Measurements from ENCODE around the gene PGM2L1.
"Not testable (repeated sequence)": the region's sequence is repeated elsewhere in the genome, so short reads cannot be mapped to it uniquely, and the experiment has no call there.

Gene PGM2L1

DNA sequence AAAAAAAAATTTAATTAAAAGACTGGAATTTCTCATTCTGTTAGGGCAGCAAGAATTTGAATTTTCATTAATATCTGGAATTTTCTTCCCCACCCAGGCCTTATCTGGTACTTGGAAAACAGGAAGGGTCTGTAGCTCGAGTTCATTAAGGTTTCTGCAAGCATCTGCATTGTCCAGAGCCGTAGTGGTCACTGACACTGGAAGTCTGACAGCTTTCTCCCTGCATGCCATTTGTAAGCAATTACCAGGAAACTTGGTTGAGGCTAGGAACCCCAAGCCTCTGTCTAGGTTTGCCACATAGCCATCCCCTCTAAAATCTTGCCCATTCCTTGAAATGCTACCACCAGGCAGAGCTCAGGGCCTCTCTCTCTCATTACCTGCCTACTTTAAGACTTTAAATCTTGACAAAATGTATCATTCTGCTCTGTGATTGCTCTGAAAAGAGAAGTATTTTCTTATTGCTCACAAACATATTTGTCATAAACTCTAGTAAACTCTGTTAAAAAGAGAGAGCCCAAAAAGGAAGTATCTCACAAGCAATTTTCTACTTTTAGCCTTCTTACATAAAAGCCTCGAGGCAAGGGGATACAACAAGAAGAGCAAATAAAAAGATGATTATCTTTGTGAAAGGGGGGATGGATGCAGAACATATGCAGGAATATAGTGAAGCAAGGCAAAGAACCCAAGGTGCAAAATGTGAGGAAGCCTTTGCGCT is 5.5 kb upstream of the PGM2L1 start:
- in situ Hi-C loops (cut with HindIII; ENCODE audit: low sequenced_read_pairs): no loop called here

DNA sequence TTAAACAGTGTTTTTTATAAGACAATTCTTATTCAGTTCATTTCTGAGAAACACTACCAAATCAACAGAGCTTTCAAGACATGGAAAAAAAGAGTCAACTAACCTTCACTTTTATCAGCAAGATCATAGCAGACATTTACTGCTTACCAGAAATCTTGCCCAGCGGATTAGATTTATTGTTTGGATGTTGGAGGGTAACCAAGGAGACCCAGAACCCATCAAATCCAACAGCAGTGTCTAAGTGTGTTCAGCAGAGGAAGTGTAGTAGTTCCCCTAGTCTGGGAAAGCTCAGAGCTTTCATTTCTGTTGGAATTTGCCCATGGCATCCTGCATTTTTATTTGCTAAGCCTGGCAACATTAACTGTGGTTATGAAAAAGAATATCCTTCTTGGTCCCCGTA is 2.4 kb upstream of the PGM2L1 start:
- in situ Hi-C loops (cut with HindIII; ENCODE audit: low sequenced_read_pairs): no loop called here

DNA sequence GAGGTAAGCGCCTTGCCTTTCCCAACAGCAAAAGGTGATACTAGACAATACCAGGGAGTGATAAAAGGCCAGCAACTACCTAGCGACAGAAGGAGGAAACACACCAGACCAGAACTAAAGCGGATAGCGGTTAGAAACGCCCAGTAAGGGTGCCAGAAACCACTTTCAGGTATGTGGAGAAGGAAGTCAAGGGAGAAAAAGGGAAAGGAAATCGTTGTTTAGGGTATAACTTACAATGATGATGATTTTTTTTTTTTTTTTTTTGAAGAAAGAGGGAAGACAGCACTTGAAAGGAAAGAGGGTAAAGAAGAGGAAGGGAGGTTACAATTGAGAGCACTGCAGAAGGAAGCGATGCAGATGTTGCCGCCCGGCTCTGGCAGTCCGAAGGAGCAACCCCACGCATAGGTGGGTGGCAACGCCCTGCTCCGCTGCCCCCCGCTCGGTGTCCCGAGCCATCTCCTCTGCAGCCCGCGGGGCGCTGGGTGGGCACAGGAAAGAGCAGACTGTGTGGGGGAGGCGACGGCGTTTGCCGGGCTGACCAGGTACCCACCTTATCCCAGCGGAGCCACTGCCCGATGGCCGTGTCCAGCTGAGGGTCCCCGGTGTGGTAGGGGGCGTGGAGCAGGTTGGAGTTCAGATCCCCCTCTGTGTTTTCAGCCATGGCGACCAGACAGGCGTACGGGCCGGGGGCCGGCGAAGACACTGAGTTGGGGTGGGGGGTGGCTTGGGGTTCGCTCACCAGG is 561 bp downstream of the PGM2L1 start:
- in situ Hi-C loops (cut with HindIII; ENCODE audit: low sequenced_read_pairs): loop anchor here (5.0 kb wide), 1 partner anchor 40 kb away; no protein-coding TSS in a partner anchor

DNA sequence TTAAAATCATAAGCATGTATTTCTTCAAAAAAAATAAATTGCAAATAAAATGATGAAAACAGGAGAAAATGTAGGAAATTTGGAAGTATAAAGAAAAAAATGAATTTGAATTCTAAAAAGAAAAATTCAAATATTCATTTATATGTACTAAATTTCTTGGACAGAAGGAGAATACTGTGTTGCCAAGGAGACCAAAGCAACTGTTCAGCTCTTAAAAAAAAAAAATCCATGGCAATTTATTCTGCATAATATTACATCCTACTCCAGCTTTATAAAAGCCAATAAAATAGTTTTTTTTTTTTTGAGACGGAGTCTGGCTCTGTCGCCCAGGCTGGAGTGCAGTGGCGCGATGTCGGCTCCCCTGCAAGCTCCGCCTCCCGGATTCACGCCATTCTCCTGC is 6.0 kb downstream of the PGM2L1 start:
- in situ Hi-C loops (cut with HindIII; ENCODE audit: low sequenced_read_pairs): no loop called here

DNA sequence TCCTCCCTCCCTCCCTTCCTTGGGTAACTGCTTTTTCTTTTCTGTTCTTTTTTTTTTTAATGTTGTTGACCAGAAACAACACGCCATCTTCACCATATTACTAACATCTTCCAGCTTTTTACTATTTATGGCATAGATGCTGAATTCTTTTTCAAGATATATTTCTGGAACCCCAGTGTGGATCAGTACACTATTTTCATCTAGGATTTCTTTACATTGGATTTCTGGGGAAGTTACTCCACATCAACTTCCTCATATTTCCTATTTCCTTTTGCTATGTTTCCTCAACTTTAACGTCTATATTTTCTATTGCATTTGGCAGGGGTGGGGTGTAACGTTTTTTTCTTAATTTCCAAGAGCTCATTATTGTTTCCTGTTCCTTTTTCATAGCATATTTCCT is 7.0 kb downstream of the PGM2L1 start:
- in situ Hi-C loops (cut with HindIII; ENCODE audit: low sequenced_read_pairs): no loop called here

DNA sequence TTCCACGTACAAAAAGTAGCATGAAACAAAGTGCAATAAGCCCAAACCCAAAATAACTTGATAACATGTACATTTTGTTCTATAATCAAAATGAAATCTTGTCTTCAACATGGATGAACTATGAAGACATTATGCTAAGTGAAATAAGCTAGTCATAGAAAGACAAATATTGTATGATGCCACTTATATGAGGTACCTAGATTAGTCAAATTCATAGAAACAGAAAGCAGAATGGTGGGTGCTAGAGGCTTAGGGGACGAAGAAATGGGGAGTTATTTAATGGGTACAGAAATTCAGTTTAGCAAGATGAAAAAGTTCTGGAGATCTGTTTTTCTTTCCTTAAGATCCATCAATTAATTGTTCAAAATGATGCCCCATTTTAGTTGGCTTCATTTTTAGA is 7.5 kb downstream of the PGM2L1 start:
- in situ Hi-C loops (cut with HindIII; ENCODE audit: low sequenced_read_pairs): no loop called here

DNA sequence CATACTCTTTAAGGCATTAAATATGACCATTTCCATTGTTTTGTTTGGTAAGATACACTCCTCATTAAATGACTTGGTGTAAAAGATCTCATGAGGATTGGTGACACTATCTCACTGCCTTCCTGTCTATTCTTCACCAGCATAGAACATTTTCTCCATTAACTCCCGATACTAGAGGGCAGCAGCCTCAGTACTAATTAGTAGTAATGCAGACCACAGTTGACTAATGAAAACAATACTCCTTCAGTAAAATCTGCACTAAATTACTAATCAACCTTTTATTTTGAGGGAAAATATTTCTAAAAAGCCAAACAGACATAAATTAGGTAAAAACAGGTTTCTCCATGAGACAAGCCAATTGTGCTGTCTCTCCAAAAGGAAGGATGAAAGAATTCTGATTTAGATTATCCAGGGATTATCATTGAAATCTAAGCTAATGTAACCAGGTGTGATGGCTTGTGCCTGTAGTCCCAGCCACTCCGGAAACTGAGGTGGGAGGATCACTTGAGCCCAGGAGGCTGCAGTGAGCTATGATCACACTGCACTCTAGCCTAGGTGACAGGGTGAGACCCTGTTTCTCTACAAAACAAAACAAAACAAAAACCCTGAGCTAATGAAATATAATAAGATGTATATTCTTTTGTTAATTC is 9.4 kb downstream of the PGM2L1 start:
- in situ Hi-C loops (cut with HindIII; ENCODE audit: low sequenced_read_pairs): no loop called here

DNA sequence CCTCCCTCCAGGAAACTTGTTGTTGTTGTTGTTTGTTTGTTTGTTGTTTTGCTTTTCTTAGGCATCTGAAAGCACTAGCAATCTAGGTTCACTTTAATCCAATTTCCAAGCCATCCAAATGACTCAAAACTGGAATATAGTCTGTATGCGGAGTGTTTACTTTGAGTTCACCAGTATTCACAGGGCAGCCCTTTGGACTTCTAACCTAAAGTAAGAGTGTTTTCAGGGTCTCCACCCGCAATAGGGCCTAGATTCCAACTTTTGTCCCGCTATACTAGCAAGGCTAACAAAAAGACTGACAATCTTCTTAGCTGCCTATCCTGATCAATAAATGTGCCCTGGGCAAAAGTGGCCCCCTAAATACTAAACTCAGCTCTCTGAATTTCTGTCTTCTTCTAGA is 13.6 kb downstream of the PGM2L1 start:
- in situ Hi-C loops (cut with HindIII; ENCODE audit: low sequenced_read_pairs): no loop called here

DNA sequence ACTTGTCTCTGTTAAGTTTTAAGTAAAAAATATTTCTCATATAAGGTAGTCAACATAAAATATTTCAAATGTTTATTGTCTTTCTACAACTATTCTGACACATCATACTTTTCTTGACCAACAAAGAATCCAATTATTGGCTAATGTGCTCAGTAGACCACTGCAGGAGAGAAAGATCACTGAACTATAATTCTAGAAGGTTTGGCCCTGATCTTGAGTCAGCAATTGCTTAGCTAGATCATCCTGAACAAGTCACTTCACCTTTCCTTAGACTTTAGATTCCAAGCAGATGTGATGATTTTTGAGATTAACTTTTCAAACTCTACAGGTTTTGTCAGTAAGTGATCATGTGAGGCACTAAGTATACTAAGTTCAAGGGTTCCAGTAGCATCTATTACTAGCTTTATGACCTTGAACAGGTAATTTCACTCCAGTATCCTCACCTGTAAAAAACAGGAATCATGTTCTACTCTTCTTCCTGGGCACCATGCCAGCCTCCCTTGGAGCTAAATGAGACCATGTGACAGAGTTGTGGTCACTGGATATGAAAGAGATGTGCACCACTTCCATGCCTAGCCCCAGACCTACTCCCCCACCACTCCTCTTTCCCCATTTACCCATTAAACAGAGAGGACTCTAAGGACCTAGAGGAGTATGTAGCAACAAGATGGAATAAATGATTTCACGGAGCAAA is 17.3 kb downstream of the PGM2L1 start:
- in situ Hi-C loops (cut with HindIII; ENCODE audit: low sequenced_read_pairs): no loop called here

DNA sequence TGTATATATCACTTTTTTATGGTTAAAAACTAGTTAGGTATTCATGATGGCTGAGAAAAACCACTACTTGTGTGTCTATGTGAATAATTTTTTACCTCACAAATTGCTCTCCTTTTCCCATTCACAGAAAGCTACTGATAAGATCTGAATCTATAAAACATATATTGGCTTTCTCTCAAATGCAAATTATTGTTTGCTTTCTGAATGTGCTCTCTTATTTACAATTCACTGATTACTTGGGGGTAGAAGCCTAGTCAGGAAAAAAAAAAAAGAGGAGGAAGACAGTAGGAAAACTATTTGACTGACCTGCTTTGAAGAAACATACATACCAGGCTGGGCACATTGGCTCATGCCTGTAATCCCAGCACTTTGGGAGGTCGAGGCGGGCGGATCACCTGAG is 20.5 kb downstream of the PGM2L1 start:
- in situ Hi-C loops (cut with HindIII; ENCODE audit: low sequenced_read_pairs): no loop called here

DNA sequence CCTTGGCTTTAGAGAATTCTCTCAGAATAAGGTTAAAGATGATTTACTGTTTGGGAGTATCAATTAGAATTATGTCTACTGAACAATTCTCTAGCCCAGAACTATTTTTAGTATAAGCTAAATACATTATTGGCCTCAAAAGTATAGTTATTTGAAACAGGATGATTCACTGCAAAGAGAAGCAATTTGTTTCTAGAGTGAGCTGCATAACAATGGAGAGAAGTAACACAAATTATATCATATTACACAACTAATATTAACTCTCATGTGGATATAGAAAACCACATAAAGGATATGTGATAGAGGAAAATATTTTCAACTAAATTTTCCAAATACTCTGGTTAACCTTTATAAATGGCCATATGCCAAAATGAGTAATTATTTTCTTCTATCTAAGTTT is 24.9 kb downstream of the PGM2L1 start:
- in situ Hi-C loops (cut with HindIII; ENCODE audit: low sequenced_read_pairs): no loop called here

DNA sequence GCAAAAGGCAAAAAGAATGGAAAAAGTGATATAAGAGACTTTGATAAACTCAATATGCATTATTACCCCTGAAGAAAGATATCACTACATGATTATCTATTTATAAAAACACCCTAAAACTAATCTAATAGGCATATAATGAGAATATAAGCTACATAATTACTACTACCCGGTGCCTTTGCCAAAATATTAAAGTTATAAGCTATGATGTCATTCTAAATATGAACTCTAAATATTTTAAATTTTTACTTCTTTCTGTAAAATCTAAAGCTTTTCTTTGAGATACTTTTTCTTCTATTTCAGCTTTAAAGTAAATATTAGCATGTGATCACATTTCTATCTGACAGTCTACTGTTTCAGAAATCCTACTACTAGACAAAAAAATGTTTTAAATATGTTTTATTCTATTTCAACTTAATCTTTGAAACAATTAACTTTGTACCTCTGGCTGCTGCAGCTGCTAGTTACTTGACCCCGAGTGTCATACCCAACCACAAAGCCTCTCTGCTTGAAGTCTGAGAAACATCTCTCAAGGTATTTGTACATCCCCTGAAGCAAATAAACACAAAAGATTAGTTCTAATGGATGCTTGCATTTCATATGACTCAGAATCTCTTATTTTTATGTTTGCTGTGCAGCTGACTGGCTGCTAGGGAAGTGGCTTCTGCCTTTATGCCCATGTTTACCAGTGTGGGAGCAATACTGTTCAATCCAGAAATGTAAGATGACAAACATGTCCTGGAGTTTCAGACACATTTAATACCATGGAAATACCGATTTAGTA is 26.8 kb downstream of the PGM2L1 start:
- in situ Hi-C loops (cut with HindIII; ENCODE audit: low sequenced_read_pairs): no loop called here

DNA sequence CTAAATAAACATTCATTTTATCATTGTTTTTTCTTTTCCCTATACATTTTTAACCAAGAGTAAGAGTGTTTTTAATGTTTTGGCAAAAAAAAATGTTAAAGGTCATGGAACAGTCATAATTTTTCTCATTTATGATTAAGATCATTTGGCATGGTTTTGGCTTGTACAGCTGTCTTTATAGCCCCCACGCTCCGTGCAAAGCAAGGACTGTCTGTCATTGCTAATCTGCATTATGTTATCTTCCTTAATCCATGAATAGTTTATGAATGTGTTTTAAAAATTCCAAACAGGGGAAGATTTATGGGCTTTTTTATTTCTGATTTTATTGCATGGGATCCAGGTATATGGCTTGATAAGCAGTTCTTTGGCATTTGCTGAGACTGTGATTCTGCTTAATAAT is 28.1 kb downstream of the PGM2L1 start:
- in situ Hi-C loops (cut with HindIII; ENCODE audit: low sequenced_read_pairs): no loop called here

DNA sequence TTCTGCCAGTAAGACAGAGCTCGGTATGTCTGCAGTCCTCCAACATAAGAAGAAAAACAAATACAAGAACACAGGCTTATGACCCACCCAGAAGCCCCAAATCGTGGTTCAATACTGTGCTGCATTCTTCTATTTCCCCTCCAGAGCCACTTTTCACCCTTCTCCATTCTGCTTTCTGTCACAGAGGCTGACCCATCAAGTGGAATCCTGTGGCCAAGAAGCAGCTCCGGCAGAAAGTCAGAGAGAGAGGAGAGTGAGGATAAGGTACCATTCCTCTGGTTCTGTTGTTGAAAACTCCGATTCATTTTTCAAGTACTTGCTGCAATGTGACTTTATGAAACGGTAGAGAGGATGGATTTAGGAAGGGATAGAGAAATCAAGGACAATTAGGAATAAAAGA is 30.4 kb downstream of the PGM2L1 start:
- in situ Hi-C loops (cut with HindIII; ENCODE audit: low sequenced_read_pairs): no loop called here

DNA sequence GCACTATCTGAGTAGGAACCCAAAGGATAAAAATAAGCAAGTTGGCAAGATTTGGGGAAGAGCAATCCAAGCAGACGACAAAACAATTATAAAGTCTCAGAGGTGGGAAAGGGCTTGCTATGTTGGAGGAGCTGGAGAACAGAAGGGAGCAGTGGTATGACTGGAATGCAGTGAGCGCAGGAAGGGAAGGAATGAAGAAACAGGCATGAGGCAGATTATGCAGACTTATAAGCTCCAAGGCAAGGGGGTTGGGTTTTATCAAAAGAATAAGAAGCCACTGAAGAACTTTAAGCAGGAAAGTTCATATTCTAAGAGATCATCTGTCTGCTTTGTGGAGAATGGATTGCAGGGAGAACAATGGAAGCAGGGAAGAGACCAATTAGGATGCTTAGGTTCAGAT is 31.7 kb downstream of the PGM2L1 start:
- in situ Hi-C loops (cut with HindIII; ENCODE audit: low sequenced_read_pairs): no loop called here

DNA sequence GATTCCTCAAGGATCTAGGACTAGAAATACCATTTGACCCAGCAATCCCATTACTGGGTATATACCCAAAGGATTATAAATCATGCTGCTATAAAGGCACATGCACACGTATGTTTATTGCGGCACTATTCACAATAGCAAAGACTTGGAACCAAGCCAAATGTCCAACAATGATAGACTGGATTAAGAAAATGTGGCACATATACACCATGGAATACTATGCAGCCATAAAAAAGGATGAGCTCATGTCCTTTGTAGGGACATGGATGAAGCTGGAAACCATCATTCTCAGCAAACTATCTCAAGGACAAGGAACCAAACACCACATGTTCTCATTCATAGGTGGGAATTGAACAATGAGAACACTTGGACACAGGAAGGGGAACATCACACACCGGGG is 32.4 kb downstream of the PGM2L1 start:
- in situ Hi-C loops (cut with HindIII; ENCODE audit: low sequenced_read_pairs): not testable (repeated sequence)

DNA sequence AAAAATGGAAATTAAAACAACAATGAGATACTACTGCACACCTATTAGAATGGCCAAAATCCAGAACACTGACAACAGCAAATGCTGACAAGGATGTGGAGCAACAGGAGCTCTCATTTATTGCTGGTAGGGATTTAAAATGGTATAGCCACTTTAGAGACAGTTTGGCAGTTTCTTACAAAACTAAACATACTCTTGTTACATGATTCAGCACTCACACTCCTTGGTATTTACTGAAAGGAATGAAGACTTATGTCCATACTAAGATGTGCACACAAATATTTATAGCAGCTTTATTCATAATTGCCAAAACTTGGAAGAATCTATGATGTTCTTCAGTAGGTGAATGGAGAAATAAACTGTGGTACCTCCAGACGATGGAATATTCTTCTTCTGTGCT is 40.8 kb downstream of the PGM2L1 start:
- in situ Hi-C loops (cut with HindIII; ENCODE audit: low sequenced_read_pairs): no loop called here

DNA sequence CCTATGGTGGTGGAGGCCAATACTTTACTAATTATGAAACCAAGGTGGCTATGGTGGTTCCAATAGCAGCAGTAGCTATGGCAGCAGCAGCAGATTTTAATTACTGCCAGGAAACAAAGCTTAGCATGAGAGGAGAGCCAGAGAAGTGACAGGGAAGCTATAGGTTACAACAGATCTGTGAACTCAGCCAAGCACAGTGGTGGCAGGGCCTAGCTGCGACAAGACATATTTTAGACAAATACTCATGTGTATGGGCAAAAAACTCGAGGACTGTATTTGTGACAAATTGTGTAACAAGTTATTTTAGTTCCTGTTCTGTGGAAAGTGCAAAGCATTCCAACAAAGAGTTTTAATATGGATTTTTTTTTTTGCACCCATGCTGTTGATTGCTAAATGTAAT is 42.6 kb downstream of the PGM2L1 start:
- in situ Hi-C loops (cut with HindIII; ENCODE audit: low sequenced_read_pairs): no loop called here

DNA sequence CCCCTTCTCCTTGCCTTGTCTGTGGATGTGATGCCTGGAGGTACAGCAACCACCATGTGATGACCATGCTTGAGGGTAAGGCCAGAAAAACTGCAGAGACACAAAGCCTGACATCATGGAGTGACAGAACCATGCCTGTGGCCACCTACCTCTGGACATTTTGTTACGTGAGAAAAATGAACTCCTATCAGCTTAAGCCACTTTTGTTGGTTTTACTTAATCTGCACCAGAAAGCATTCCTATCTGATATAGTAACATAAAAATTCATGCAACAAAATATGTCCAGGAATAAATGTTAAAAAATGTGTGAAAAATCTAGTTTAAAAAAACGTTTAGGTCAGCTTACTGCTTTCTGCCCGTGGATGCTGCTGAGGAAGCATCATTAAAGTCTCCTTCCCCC is 44.2 kb downstream of the PGM2L1 start:
- in situ Hi-C loops (cut with HindIII; ENCODE audit: low sequenced_read_pairs): no loop called here

DNA sequence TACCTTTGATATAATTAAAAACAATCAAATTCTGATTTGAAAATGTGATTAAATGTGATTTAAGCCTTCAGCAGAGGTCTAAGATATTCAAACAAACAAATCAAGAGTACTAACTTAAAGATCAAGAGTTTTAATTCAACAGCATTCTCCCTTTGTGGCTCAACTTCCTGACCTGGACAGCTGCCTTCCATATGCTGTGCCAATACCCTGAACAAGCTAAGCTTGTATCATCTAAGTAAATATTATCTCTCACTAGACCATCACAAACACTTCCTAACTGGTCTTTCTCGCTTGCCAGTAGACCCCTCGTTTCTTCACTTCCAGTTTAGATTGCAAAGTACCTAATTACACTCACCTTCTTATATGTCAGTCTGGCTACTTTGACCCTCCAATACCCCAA is 50.9 kb downstream of the PGM2L1 start:
- in situ Hi-C loops (cut with HindIII; ENCODE audit: low sequenced_read_pairs): loop anchor here (5.0 kb wide), 1 partner anchor 90 kb away; no protein-coding TSS in a partner anchor

DNA sequence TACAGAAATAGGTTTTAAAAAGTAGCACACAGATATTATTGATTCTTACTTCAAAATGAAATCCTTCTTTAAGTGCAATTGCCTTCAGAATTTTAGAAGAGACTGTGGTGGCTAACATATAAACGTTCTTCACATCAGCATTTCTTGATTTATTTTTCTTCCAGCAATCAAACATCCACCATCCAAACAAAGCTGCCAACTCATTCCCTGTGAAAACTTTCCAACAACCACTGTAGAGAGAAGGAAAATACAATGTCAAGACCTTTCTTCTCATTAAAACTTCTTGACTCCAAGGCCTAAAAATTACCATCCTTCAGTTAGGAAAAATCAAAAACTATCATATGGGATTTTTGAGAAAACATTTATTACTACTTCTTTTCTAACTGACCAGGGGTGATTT is 52.8 kb downstream of the PGM2L1 start:
- in situ Hi-C loops (cut with HindIII; ENCODE audit: low sequenced_read_pairs): loop anchor here (5.0 kb wide), 1 partner anchor 92 kb away; no protein-coding TSS in a partner anchor
